ENCODE data around the gene PRM2. TPM values are rescaled to one million over a fixed set of nuclear protein-coding genes. Genes with fewer than 3 reads are reported as not detected.

The PRM2 gene
- total RNA-seq: not detected in 2 replicates
- long read RNA-seq: 0 reads

- DNase-seq (ENCODE audit: low spot score, unreplicated experiment): no peak
- Mint-ChIP-seq H3K4me3 (ENCODE audit: low read depth) (no peak within 1 kb of the TSS), H3K36me3 (ENCODE audit: insufficient read depth) (no peaks in the 10 kb centered on the region), H3K27ac (no peak within 1 kb of the TSS), H3K9me3 (ENCODE audit: low read depth) (peaks cover 2% of the 10 kb centered on the region), H3K4me1 (ENCODE audit: low read depth) (peaks cover 30% of the 10 kb centered on the region), H3K27me3 (no peaks in the 10 kb centered on the region)
- no peak for TF ChIP-seq CTCF (IDR thresholded peaks at IDR 0.05; ENCODE audit: unreplicated experiment)
These were observed at the start of gene PRM2 for GRCh38 chr16:11276143-11276895. Gene PRM2, minus strand, starts transcription at chr16:11276480. Its CDS starts 110 bp downstream, at chr16:11276370.

GRCh38 chr16:11325404-11326083 is 49.3 kb upstream of the PRM2 start:
- TF ChIP-seq CTCF (IDR thresholded peaks at IDR 0.05; ENCODE audit: unreplicated experiment): no peak
- Mint-ChIP-seq H3K36me3 (ENCODE audit: insufficient read depth) (no peaks in the 10 kb centered on the region), H3K4me3 (ENCODE audit: low read depth) (no peak overlapping the region), H3K9me3 (ENCODE audit: low read depth) (no peaks in the 10 kb centered on the region), H3K27me3 (no peaks in the 10 kb centered on the region), H3K4me1 (ENCODE audit: low read depth) (peaks cover 4% of the 10 kb centered on the region), H3K27ac (no peak overlapping the region)
- no peak for DNase-seq (ENCODE audit: low spot score, unreplicated experiment)

- Mint-ChIP-seq H3K4me3 (ENCODE audit: low read depth) (no peak overlapping the region), H3K4me1 (ENCODE audit: low read depth) (no peaks in the 10 kb centered on the region), H3K27me3 (no peaks in the 10 kb centered on the region), H3K9me3 (ENCODE audit: low read depth) (no peaks in the 10 kb centered on the region), H3K36me3 (ENCODE audit: insufficient read depth) (no peaks in the 10 kb centered on the region), H3K27ac (no peak overlapping the region)
- no peak for TF ChIP-seq CTCF (IDR thresholded peaks at IDR 0.05; ENCODE audit: unreplicated experiment)
- DNase-seq (ENCODE audit: low spot score, unreplicated experiment): no peak
These were observed 47.5 kb upstream of the PRM2 start for GRCh38 chr16:11323551-11324336.

- H3K27me3 Mint-ChIP-seq: no peaks in the 10 kb centered on the region
- H3K4me3 Mint-ChIP-seq (ENCODE audit: low read depth): no peak overlapping the region
- H3K36me3 Mint-ChIP-seq (ENCODE audit: insufficient read depth): no peaks in the 10 kb centered on the region
- no peaks in the 10 kb centered on the region for H3K4me1 Mint-ChIP-seq (ENCODE audit: low read depth)
- no peak for DNase-seq (ENCODE audit: low spot score, unreplicated experiment)
- no peak for TF ChIP-seq CTCF (IDR thresholded peaks at IDR 0.05; ENCODE audit: unreplicated experiment)
- no peak overlapping the region for H3K27ac Mint-ChIP-seq
- H3K9me3 Mint-ChIP-seq (ENCODE audit: low read depth): no peaks in the 10 kb centered on the region
These were observed 46.5 kb upstream of the PRM2 start for GRCh38 chr16:11322823-11323222.

GRCh38 chr16:11321662-11322061 is 45.4 kb upstream of the PRM2 start:
- no peak overlapping the region for H3K4me3 Mint-ChIP-seq (ENCODE audit: low read depth)
- no peaks in the 10 kb centered on the region for H3K4me1 Mint-ChIP-seq (ENCODE audit: low read depth)
- TF ChIP-seq CTCF (IDR thresholded peaks at IDR 0.05; ENCODE audit: unreplicated experiment): no peak
- peaks cover 4% of the 10 kb centered on the region for H3K27me3 Mint-ChIP-seq
- H3K36me3 Mint-ChIP-seq (ENCODE audit: insufficient read depth): no peaks in the 10 kb centered on the region
- no peaks in the 10 kb centered on the region for H3K9me3 Mint-ChIP-seq (ENCODE audit: low read depth)
- H3K27ac Mint-ChIP-seq: no peak overlapping the region
- no peak for DNase-seq (ENCODE audit: low spot score, unreplicated experiment)
